ENCODE measurements around the gene OMG.
"Not testable (repeated sequence)": the region's sequence is repeated elsewhere in the genome, so short reads cannot be mapped to it uniquely, and the experiment has no call there.

The OMG gene

DNA sequence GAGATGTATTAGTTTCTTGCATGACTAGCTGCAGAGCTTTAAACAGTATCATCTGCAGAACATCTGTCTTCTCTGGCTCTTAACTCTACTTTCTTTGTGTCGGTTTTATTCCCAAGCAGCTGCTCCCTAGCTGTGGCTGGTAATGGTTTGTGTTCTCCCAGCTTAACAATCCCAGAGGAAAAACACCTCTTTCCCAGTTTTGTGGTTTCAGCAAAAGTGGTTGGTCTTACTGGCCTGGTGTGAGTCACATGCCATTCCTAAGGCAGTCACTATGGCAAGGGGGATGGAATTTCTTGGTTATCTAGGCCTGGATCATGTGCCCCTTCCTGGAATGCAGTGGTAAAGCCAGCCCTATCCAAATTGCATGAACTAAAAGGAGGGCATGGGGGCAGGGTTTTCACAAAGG is 27.5 kb downstream of the OMG start:
- no peak overlapping the region for H3K4me3 ChIP-seq (replicated peaks; ENCODE audit: low read depth, low read length)
- TF ChIP-seq, protein P1, sequence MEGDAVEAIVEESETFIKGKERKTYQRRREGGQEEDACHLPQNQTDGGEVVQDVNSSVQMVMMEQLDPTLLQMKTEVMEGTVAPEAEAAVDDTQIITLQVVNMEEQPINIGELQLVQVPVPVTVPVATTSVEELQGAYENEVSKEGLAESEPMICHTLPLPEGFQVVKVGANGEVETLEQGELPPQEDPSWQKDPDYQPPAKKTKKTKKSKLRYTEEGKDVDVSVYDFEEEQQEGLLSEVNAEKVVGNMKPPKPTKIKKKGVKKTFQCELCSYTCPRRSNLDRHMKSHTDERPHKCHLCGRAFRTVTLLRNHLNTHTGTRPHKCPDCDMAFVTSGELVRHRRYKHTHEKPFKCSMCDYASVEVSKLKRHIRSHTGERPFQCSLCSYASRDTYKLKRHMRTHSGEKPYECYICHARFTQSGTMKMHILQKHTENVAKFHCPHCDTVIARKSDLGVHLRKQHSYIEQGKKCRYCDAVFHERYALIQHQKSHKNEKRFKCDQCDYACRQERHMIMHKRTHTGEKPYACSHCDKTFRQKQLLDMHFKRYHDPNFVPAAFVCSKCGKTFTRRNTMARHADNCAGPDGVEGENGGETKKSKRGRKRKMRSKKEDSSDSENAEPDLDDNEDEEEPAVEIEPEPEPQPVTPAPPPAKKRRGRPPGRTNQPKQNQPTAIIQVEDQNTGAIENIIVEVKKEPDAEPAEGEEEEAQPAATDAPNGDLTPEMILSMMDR (IDR thresholded peaks at IDR 0.05; ENCODE audit: low read depth, low read length, missing control alignments): no peak
- peak; percentile 99 for DNase-seq (ENCODE audit: extremely low read depth, low read depth)

DNA sequence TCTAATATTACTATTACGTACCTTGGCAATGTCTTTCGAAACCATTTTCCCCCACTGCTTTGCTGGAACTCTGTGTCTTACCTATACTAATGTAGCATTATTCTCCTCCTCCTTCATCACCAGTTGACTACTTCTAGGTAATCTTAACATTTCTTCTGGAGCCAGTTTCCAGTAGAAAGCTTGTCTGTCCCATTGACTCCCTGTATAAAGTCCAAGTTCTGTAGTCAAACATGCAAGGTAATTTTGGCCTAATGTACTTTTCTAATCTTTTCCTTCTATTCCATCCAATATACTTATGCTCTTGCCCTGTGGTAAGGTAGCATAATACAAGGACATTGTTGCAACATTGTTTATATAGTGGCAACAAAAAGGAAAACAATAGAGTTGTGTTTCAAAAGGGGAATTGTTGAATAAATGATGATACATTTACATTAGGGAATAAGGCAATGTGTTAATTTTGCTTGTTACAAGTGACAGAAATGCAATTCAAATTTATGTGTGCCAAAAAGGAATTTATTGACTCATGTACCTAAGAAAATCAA is 27.9 kb downstream of the OMG start:
- no peak for DNase-seq (ENCODE audit: extremely low read depth, low read depth)
- TF ChIP-seq, protein P1 (IDR thresholded peaks at IDR 0.05; ENCODE audit: low read depth, low read length, missing control alignments): no peak
- H3K4me3 ChIP-seq (replicated peaks; ENCODE audit: low read depth, low read length): no peak overlapping the region

- H3K4me3 ChIP-seq (replicated peaks; ENCODE audit: low read depth, low read length): no peak overlapping the region
- no peak for DNase-seq (ENCODE audit: extremely low read depth, low read depth)
- TF ChIP-seq, protein P1 (IDR thresholded peaks at IDR 0.05; ENCODE audit: low read depth, low read length, missing control alignments): peak; percentile 32
Measured at GRCh38 chr17:31266042-31266441, 31.0 kb downstream of the OMG start.

DNA sequence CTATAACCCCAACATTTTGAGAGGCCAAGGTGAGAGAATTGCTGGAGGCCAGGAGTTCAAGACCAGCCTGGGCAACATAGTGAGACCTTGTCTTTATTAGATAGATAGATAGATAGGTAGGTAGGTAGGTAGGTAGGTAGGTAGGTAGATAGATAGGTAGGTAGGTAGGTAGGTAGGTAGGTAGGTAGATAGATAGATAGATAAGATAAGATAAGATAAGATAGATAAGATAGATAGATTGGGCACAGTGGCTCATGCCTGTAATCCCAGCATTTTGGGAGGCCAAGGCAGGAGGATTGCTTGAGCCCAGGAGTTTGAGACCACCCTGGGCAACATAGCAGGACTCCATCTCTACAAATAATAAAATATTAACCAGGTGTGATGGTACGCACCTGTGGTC is 34.1 kb downstream of the OMG start:
- not testable (repeated sequence) for H3K4me3 ChIP-seq (replicated peaks; ENCODE audit: low read depth, low read length); DNase-seq (ENCODE audit: extremely low read depth, low read depth)

- DNase-seq (ENCODE audit: extremely low read depth, low read depth): no peak
- H3K4me3 ChIP-seq (replicated peaks; ENCODE audit: low read depth, low read length): no peak overlapping the region
- TF ChIP-seq, protein P1 (IDR thresholded peaks at IDR 0.05; ENCODE audit: low read depth, low read length, missing control alignments): no peak
Measured at GRCh38 chr17:31261601-31262000, 35.4 kb downstream of the OMG start.

GRCh38 chr17:31260151-31260550 is 36.9 kb downstream of the OMG start:
- no peak overlapping the region for H3K4me3 ChIP-seq (replicated peaks; ENCODE audit: low read depth, low read length)
- TF ChIP-seq, protein P1 (IDR thresholded peaks at IDR 0.05; ENCODE audit: low read depth, low read length, missing control alignments): no peak
- DNase-seq (ENCODE audit: extremely low read depth, low read depth): no peak

GRCh38 chr17:31256936-31257335 is 40.1 kb downstream of the OMG start:
- no peak for DNase-seq (ENCODE audit: extremely low read depth, low read depth)
- TF ChIP-seq, protein P1 (IDR thresholded peaks at IDR 0.05; ENCODE audit: low read depth, low read length, missing control alignments): no peak
- no peak overlapping the region for H3K4me3 ChIP-seq (replicated peaks; ENCODE audit: low read depth, low read length)
